ENCODE measurements around the gene COL12A1. TPM values are rescaled to one million over a fixed set of nuclear protein-coding genes. Genes with fewer than 3 reads are reported as not detected.

COL12A1 gene
- total and polyA plus RNA-seq, 10 of the 15 experiments (the other 5 are each of a cell fraction or from before 2014, with no cell fraction given), result under 0.01 to 0.69 (median 0.11) TPM; not detected in 6

DNA sequence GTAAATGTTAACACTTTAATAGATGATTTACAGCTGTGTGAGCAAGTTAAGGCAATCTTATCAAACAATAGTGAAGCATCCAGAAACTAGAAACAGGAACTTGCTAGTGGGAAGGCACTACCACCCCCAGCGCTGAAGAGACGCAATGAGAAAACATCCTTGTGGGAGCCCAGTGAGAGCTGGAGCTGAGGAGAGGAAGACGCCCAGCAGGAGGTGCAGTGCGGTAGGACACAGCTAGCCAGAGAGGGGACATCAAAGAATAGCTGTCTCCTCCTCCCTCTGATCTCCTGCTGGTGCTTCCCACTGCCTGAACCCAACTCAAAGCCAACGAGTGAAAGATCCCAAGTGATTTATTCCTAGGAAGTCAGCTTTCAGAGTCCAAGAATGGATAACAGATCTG lies 140.3 kb downstream of the COL12A1 start:
- TF ChIP-seq, protein P1, sequence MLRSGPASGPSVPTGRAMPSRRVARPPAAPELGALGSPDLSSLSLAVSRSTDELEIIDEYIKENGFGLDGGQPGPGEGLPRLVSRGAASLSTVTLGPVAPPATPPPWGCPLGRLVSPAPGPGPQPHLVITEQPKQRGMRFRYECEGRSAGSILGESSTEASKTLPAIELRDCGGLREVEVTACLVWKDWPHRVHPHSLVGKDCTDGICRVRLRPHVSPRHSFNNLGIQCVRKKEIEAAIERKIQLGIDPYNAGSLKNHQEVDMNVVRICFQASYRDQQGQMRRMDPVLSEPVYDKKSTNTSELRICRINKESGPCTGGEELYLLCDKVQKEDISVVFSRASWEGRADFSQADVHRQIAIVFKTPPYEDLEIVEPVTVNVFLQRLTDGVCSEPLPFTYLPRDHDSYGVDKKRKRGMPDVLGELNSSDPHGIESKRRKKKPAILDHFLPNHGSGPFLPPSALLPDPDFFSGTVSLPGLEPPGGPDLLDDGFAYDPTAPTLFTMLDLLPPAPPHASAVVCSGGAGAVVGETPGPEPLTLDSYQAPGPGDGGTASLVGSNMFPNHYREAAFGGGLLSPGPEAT (IDR thresholded peaks at IDR 0.05; ENCODE audit: low read depth), result no peak
- TF ChIP-seq SP1 (IDR thresholded peaks at IDR 0.05; ENCODE audit: low read depth, low read length) (no peak), MTA2 (IDR thresholded peaks at IDR 0.05; ENCODE audit: low read depth) (no peak)
- TF ChIP-seq, protein P2, sequence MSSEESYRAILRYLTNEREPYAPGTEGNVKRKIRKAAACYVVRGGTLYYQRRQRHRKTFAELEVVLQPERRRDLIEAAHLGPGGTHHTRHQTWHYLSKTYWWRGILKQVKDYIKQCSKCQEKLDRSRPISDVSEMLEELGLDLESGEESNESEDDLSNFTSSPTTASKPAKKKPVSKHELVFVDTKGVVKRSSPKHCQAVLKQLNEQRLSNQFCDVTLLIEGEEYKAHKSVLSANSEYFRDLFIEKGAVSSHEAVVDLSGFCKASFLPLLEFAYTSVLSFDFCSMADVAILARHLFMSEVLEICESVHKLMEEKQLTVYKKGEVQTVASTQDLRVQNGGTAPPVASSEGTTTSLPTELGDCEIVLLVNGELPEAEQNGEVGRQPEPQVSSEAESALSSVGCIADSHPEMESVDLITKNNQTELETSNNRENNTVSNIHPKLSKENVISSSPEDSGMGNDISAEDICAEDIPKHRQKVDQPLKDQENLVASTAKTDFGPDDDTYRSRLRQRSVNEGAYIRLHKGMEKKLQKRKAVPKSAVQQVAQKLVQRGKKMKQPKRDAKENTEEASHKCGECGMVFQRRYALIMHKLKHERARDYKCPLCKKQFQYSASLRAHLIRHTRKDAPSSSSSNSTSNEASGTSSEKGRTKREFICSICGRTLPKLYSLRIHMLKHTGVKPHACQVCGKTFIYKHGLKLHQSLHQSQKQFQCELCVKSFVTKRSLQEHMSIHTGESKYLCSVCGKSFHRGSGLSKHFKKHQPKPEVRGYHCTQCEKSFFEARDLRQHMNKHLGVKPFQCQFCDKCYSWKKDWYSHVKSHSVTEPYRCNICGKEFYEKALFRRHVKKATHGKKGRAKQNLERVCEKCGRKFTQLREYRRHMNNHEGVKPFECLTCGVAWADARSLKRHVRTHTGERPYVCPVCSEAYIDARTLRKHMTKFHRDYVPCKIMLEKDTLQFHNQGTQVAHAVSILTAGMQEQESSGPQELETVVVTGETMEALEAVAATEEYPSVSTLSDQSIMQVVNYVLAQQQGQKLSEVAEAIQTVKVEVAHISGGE (CRISPR knock-in tag; IDR thresholded peaks at IDR 0.05), result no peak
- Histone ChIP-seq H3K4me3 (no peak overlapping the region), H3K9ac (ENCODE audit: control insufficient read depth, insufficient read depth, low read length) (no peak overlapping the region), H3K9me3 (replicated peaks; ENCODE audit: control insufficient read depth, insufficient read depth, low read length) (no peaks in the 10 kb centered on the region), H3K4me1 (ENCODE audit: control insufficient read depth, insufficient read depth, low read length) (no peaks in the 10 kb centered on the region), H4K20me1 (ENCODE audit: control insufficient read depth, insufficient read depth) (no peaks in the 10 kb centered on the region), H2AFZ (ENCODE audit: control insufficient read depth, low read depth, low read length) (no peak overlapping the region), H3K36me3 (ENCODE audit: control insufficient read depth in 2 of 2, insufficient read depth in 2 of 2, low read length in 1 of 2) (no peaks in the 10 kb centered on the region), H3K27ac (ENCODE audit: control insufficient read depth, insufficient read depth) (no peak overlapping the region), H3K4me2 (ENCODE audit: control insufficient read depth, insufficient read depth) (no peak overlapping the region), H3K79me2 (ENCODE audit: control insufficient read depth, insufficient read depth, low read length) (no peaks in the 10 kb centered on the region), H3K27me3 (replicated peaks in 1 of 2; ENCODE audit: control insufficient read depth in 2 of 2, insufficient read depth in 2 of 2, low read length in 1 of 2) (no peaks in the 10 kb centered on the region)
- 1% methylated on average over 5 of the region's 5 CpGs for WGBS (ENCODE audit: insufficient coverage, insufficient replicate concordance, low lambda C conversion rate, missing lambda C conversion rate)
- BruUV-seq (replicated peaks), result no TSS peak
- no peak for FAIRE-seq
- CTCF ChIA-PET, result interaction anchor here (1.6 kb wide), 1 partner anchor 143 kb away, joined by 3 read pairs; no protein-coding TSS in a partner anchor
- ATAC-seq, result no peak
- RAD21 ChIA-PET (ENCODE audit: unreplicated experiment), result no interaction called here
- no peak for DNase-seq (ENCODE audit: low read depth, low spot score)
- intact Hi-C loops (cut with micrococcal nuclease; ENCODE audit: unreplicated experiment) (no loop called here), in situ Hi-C loops (cut with MboI) (no loop called here)
- SMC1A ChIA-PET (ENCODE audit: uncharacterized antibody, unreplicated experiment), result interaction anchor here (0.8 to 1.3 kb wide), 3 partner anchors 11 to 143 kb away, joined by 3 read pairs; no protein-coding TSS in a partner anchor
- POLR2A ChIA-PET, result no interaction called here
